Thyroid gland (tissue), 4 donors: Measurements from ENCODE around the gene EXOSC6.
"Not testable (repeated sequence)": the region's sequence is repeated elsewhere in the genome, so short reads cannot be mapped to it uniquely, and the experiment has no call there.

Experiments
- POLR2A ChIP-seq, 2 donors: fragments of 450-650 bp; IDR thresholded peaks; one replicate each; pipeline ENCODE4 v1.6.1; 2017; ENCODE audit warnings: antibody characterized with exemption in 2 of 2, mild to moderate bottlenecking in 2 of 2, moderate library complexity in 1 of 2
- TF ChIP-seq, protein P1 (sequence below), 6 experiments: fragments of 200-600 bp in 3 of 6; fragments of 450-650 bp in 3 of 6; sonication (generic) in 3 of 6; IDR thresholded peaks; one replicate each; pipeline ENCODE4 v1.5.1; 2016 to 2019; ENCODE audit warnings: antibody characterized with exemption in 6 of 6, mild to moderate bottlenecking in 2 of 6, inconsistent platforms in 1 of 6, moderate library complexity in 1 of 6

DNA sequence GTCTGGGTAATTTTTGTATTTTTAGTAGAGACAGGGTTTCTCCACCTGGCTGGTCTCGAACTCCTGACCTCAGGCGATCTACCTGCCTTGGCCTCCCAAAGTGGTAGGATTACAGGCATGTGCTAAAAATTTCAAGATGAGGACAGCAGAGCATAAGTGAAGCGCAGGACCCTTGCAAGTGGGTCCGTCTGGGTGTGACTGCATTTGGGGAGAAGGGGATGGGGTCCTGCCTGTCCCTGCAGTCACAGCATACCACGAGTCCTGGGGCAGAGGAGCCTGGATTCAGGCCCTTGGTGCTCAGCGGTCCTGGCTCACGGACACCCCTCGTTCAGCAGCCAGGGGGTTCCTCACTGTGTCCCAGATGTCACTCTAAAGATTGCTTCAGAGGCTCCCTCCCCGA, 53.5 kb downstream of the EXOSC6 start:
- not testable (repeated sequence) for TF ChIP-seq POLR2A (IDR thresholded peaks at IDR 0.05)
- TF ChIP-seq, protein P1, sequence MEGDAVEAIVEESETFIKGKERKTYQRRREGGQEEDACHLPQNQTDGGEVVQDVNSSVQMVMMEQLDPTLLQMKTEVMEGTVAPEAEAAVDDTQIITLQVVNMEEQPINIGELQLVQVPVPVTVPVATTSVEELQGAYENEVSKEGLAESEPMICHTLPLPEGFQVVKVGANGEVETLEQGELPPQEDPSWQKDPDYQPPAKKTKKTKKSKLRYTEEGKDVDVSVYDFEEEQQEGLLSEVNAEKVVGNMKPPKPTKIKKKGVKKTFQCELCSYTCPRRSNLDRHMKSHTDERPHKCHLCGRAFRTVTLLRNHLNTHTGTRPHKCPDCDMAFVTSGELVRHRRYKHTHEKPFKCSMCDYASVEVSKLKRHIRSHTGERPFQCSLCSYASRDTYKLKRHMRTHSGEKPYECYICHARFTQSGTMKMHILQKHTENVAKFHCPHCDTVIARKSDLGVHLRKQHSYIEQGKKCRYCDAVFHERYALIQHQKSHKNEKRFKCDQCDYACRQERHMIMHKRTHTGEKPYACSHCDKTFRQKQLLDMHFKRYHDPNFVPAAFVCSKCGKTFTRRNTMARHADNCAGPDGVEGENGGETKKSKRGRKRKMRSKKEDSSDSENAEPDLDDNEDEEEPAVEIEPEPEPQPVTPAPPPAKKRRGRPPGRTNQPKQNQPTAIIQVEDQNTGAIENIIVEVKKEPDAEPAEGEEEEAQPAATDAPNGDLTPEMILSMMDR (IDR thresholded peaks at IDR 0.05): not testable (repeated sequence)
